ENCODE data around the gene CDKN1A. TPM values are rescaled to one million over a fixed set of nuclear protein-coding genes. Genes with fewer than 3 reads are reported as not detected.

The CDKN1A gene
- total RNA-seq, 4 donors from 2014 or later = 41.0 to 64.5 (median 61.8) TPM

DNA sequence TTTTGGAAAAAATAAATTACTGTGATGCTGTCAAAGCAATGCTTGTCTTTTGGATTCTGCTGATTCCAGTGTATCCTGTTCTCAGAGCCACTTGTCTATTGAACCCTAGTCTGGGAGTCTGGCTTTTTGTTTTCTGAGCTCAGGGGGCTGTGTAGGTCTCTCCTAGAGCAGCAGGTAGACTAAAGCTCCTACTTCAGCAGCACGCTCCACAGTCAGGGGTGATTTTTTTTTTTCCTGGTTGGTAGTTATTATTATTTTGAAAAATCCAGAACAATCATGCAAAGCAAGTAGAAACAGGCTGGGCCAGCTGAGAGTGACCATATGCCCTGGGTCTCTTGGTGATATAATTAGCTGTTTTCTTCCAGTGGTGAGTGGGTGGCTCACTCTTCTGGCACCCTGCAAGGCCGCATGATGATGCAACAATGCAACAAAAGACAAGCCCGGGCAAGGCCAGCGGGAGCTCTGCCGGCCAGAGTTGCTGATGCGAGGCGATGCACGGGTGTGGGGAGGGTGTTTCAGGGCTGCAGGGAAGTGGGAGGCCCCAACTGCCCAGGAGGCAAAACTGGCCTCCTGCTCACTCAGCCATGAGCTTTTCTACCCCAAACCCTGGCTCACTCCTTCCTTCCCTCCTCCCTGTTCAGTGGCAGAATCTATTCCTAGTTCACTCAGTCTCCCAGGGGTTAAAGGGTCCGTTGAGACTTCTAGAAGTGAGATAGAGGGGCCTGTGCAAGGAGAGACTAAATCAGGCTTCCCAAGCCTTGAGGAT is 11.5 kb upstream of the CDKN1A start:
- Histone ChIP-seq H3K4me3 (replicated peaks in 1 of 3) (no peak overlapping the region), H3K4me1 (peaks cover 10 to 17% of the 10 kb centered on the region in 2 donors), H3K27ac (peak overlapping the region; percentile 26 to 93 (median 70)), H3K36me3 (no peaks in the 10 kb centered on the region), H3K9me3 (no peaks in the 10 kb centered on the region), H3K27me3 (no peaks in the 10 kb centered on the region)
- intact Hi-C loops (cut with DNase I) = no loop called here
- 28 to 38% methylated on average over 8 to 9 of the region's 9 CpGs for WGBS, 2 donors
- DNase-seq = peak; percentile 92 to 96
- TF ChIP-seq CTCF (IDR thresholded peaks at IDR 0.05) (no peak), POLR2A (IDR thresholded peaks at IDR 0.05) (no peak)

- intact Hi-C loops (cut with DNase I) = no loop called here
- no peaks in the 10 kb centered on the region for H3K36me3 ChIP-seq
- no peak for TF ChIP-seq POLR2A (IDR thresholded peaks at IDR 0.05)
- TF ChIP-seq CTCF (IDR thresholded peaks at IDR 0.05) = no peak
- no peaks in the 10 kb centered on the region for H3K9me3 ChIP-seq
- 91 to 96% methylated on average over 7 of the region's 7 CpGs for WGBS, 2 donors
- peaks cover 10 to 17% of the 10 kb centered on the region in 2 donors for H3K4me1 ChIP-seq
- H3K4me3 ChIP-seq (replicated peaks in 1 of 3) = no peak overlapping the region
- no peaks in the 10 kb centered on the region for H3K27me3 ChIP-seq
- H3K27ac ChIP-seq = no peak overlapping the region
- no peak for DNase-seq
Observed at GRCh38 chr6:36668591-36668990, 9.9 kb upstream of the CDKN1A start.

- no peaks in the 10 kb centered on the region for H3K36me3 ChIP-seq
- H3K9me3 ChIP-seq = no peaks in the 10 kb centered on the region
- no peak overlapping the region for H3K4me3 ChIP-seq (replicated peaks in 1 of 3)
- TF ChIP-seq POLR2A (IDR thresholded peaks at IDR 0.05) (no peak), CTCF (IDR thresholded peaks at IDR 0.05) (no peak)
- intact Hi-C loops (cut with DNase I) = no loop called here
- no peak overlapping the region for H3K27ac ChIP-seq
- 88 to 90% methylated on average over 5 to 6 of the region's 6 CpGs for WGBS, 2 donors
- no peak for DNase-seq
- no peaks in the 10 kb centered on the region for H3K27me3 ChIP-seq
- H3K4me1 ChIP-seq = peaks cover 10 to 17% of the 10 kb centered on the region in 2 donors
Observed at GRCh38 chr6:36669002-36669401, 9.5 kb upstream of the CDKN1A start.

- no peak overlapping the region for H3K27ac ChIP-seq
- DNase-seq = no peak
- no peaks in the 10 kb centered on the region for H3K36me3 ChIP-seq
- no peak overlapping the region for H3K4me3 ChIP-seq (replicated peaks in 1 of 3)
- no peaks in the 10 kb centered on the region for H3K27me3 ChIP-seq
- no peak for TF ChIP-seq CTCF (IDR thresholded peaks at IDR 0.05)
- no peak for TF ChIP-seq POLR2A (IDR thresholded peaks at IDR 0.05)
- peaks cover 10 to 17% of the 10 kb centered on the region in 2 donors for H3K4me1 ChIP-seq
- intact Hi-C loops (cut with DNase I) = no loop called here
- 93 to 97% methylated on average over 7 of the region's 7 CpGs for WGBS, 2 donors
- H3K9me3 ChIP-seq = no peaks in the 10 kb centered on the region
Observed at GRCh38 chr6:36670271-36670670, 8.2 kb upstream of the CDKN1A start.

DNA sequence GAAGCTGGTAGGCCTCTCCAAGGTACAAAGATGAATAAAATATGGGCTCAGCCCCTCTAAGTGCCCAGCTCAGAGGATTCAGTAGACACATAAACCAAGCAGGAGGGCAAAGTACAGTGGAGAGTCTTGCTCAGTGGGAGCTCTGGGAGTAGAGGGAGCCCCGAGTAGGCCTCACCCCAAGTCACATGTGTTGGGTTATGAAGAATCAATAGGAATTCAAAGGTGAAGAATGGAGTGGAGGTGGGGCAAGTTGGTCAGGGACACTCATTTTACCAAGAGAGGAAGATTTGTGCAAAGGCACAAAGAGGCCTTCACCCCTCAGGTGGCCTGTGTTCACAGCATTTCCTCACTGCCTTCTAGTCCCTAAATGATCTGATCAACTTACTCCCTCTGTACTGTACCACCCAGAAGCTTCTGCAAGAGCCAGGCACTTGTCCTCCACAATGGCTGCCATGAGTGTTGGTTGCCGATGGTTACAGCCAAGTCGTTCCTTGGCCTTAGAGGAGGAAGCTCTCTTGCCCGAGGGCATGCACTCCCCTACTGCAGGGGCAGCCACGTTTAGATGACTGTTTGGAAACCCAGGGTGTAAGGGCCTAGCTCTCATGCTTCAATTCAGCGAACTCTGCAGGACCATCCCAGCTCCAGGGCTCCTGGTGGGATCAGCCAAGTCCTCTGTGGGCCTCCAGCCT is 6.7 kb upstream of the CDKN1A start:
- no peak overlapping the region for H3K27ac ChIP-seq
- H3K9me3 ChIP-seq = no peaks in the 10 kb centered on the region
- peaks cover 7 to 17% of the 10 kb centered on the region in 2 donors for H3K4me1 ChIP-seq
- TF ChIP-seq CTCF (IDR thresholded peaks at IDR 0.05) = no peak
- TF ChIP-seq POLR2A (IDR thresholded peaks at IDR 0.05) = no peak
- WGBS, 2 donors = 72 to 84% methylated on average over 6 of the region's 6 CpGs
- DNase-seq = no peak
- intact Hi-C loops (cut with DNase I) = no loop called here
- H3K36me3 ChIP-seq = no peaks in the 10 kb centered on the region
- H3K4me3 ChIP-seq (replicated peaks in 1 of 3) = no peak overlapping the region
- no peaks in the 10 kb centered on the region for H3K27me3 ChIP-seq
